Stomach (tissue), 9 donors: ENCODE measurements around the gene C1orf167. TPM values are rescaled to one million over a fixed set of nuclear protein-coding genes. Genes with fewer than 3 reads are reported as not detected.

Experiments used
- DNase-seq, 2 donors: peaks; one replicate each; pipeline versions ENCODE4 v3.0.0 to v3.0.0-alpha.2; 2013 to 2019
- H3K27ac ChIP-seq, 5 donors: fragments of 200-600 bp in 4 of 5; sonication (generic) in 4 of 5; one replicate each; pipeline ENCODE4 v1.5.1; 2013 to 2019; ENCODE audit warnings: mild to moderate bottlenecking in 1 of 5, moderate library complexity in 1 of 5
- H3K27me3 ChIP-seq, 3 donors: fragments of 200-600 bp; sonication (generic); one replicate each; pipeline ENCODE4 v1.5.1; 2017 to 2019; ENCODE audit warnings: mixed run types in 1 of 3
- H3K36me3 ChIP-seq, 4 donors: fragments of 200-600 bp; sonication (generic); 1 replicate in 3 of 4; 2 replicates in 1 of 4; pipeline ENCODE4 v1.5.1; 2016 to 2019
- H3K4me1 ChIP-seq, 4 donors: fragments of 200-600 bp; sonication (generic); one replicate each; pipeline ENCODE4 v1.5.1; 2016 to 2019
- H3K4me3 ChIP-seq, 4 donors: fragments of 200-600 bp; sonication (generic) in 3 of 4; one replicate each; pipeline ENCODE4 v1.5.1; 2016 to 2019; ENCODE audit warnings: mild to moderate bottlenecking in 1 of 4
- H3K9me3 ChIP-seq, 4 donors: fragments of 200-600 bp; sonication (generic); one replicate each; pipeline ENCODE4 v1.5.1; 2016 to 2019
- CTCF ChIP-seq, 7 experiments: fragments of 450-650 bp in 4 of 7; fragments of 200-600 bp in 3 of 7; sonication (generic) in 3 of 7; IDR thresholded peaks; one replicate each; pipeline ENCODE4 v1.5.1; 2016 to 2019; ENCODE audit warnings: antibody characterized with exemption in 7 of 7, control low read depth in 2 of 7, mild to moderate bottlenecking in 1 of 7
- EP300 ChIP-seq: sonication (generic); formaldehyde crosslinking; IDR thresholded peaks from one replicate; pipeline ENCODE4 v1.6.1; 2017; ENCODE audit warnings: antibody characterized with exemption
- POLR2A ChIP-seq, 4 donors: fragments of 450-650 bp; IDR thresholded peaks; one replicate each; pipeline ENCODE4 v1.6.1; 2016; ENCODE audit warnings: antibody characterized with exemption in 4 of 4, control low read depth in 2 of 4, mild to moderate bottlenecking in 1 of 4, moderate library complexity in 1 of 4
- POLR2AphosphoS5 ChIP-seq, 3 donors: sonication (generic); formaldehyde crosslinking; IDR thresholded peaks; one replicate each; pipeline ENCODE4 v1.6.1; 2016; ENCODE audit warnings: antibody characterized with exemption in 3 of 3
- WGBS, 5 donors: extraction: QIAGEN DNeasy Blood & Tissue Kit in 3 of 5; methylation state at CpG; one replicate each; pipeline versions ENCODE4 v1.1.5 to v1.1.7; 2013 to 2018; 5-methylcytosine and 5-hydroxymethylcytosine counted together
- intact Hi-C: fragments of 100-400 bp; cut with DNase I; formaldehyde crosslinking; loops from one replicate; pipeline ENCODE4 v1.15.1; 2023; ENCODE audit warnings: low total_unique reads
- polyA plus RNA-seq, 3 donors: library from polyadenylated mRNA; stranded (reverse); fragments of 200-250 nt; gene quantifications; one replicate each; pipeline ENCODE4 v1.2.3, GENCODE V29; 2013
- total RNA-seq, 5 donors: library from RNA; depleted of rRNA; stranded (reverse); fragments of >200 nt; gene quantifications; one replicate each; pipeline versions ENCODE4 v1.1.0 to v1.2.3, GENCODE V29; 2014 to 2016
- donor health status: healthy with polysubstance abuse.
- donor health status: Bipolar disorder and iron deficiency.
- donor health status: healthy.

The C1orf167 gene
- total and polyA plus RNA-seq, 8 donors = 1.6 to 4.7 (median 2.0) TPM; not detected in 5

- H3K27ac ChIP-seq = peak overlapping the region; percentile 58 to 97 (median 93)
- TF ChIP-seq EP300 = no peak
- TF ChIP-seq CTCF (IDR thresholded peaks at IDR 0.05) = no peak
- no peak for TF ChIP-seq POLR2AphosphoS5 (IDR thresholded peaks at IDR 0.05)
- TF ChIP-seq POLR2A (IDR thresholded peaks at IDR 0.05) = no peak
- no peaks in the 10 kb centered on the region for H3K27me3 ChIP-seq
- no peaks in the 10 kb centered on the region for H3K9me3 ChIP-seq
- H3K4me3 ChIP-seq = no peak overlapping the region
- intact Hi-C loops = loop anchor here (10.0 kb wide), 1 partner anchor 55 kb away; the partner anchor contains the start of gene AGTRAP
- H3K36me3 ChIP-seq = peaks cover 8 to 41% (median 36%) of the 10 kb centered on the region in 4 donors
- H3K4me1 ChIP-seq = peaks cover 66 to 88% (median 82%) of the 10 kb centered on the region in 4 donors
- DNase-seq = no peak
- 67 to 75% (median 71%) methylated on average over 11 to 13 of the region's 13 CpGs for WGBS, 5 donors
Measured at GRCh38 chr1:11789126-11790067, 27.4 kb downstream of the C1orf167 start.

- intact Hi-C loops = loop anchor here (10.0 kb wide), 1 partner anchor 55 kb away; the partner anchor contains the start of gene AGTRAP
- H3K36me3 ChIP-seq = peaks cover 17 to 50% (median 45%) of the 10 kb centered on the region in 4 donors
- H3K27me3 ChIP-seq = no peaks in the 10 kb centered on the region
- H3K27ac ChIP-seq = peak overlapping the region; percentile 58 to 97 (median 93)
- no peaks in the 10 kb centered on the region for H3K9me3 ChIP-seq
- peaks cover 59 to 84% (median 73%) of the 10 kb centered on the region in 4 donors for H3K4me1 ChIP-seq
- TF ChIP-seq EP300 = no peak
- TF ChIP-seq POLR2AphosphoS5 (IDR thresholded peaks at IDR 0.05) = no peak
- TF ChIP-seq POLR2A (IDR thresholded peaks at IDR 0.05) = no peak
- no peak for TF ChIP-seq CTCF (IDR thresholded peaks at IDR 0.05)
- DNase-seq = no peak
- H3K4me3 ChIP-seq = no peak overlapping the region
- WGBS, 5 donors = 66 to 78% (median 74%) methylated on average over 16 to 20 of the region's 20 CpGs
Measured at GRCh38 chr1:11790101-11790879, 28.3 kb downstream of the C1orf167 start.

GRCh38 chr1:11790880-11791715 lies 29.1 kb downstream of the C1orf167 start:
- intact Hi-C loops = loop anchor here (10.0 kb wide), 1 partner anchor 56 kb away; the partner anchor contains the start of gene AGTRAP
- Histone ChIP-seq H3K9me3 (no peaks in the 10 kb centered on the region), H3K36me3 (peaks cover 23 to 58% (median 53%) of the 10 kb centered on the region in 4 donors), H3K4me1 (peaks cover 56 to 76% (median 68%) of the 10 kb centered on the region in 4 donors), H3K27me3 (no peaks in the 10 kb centered on the region), H3K27ac (peak overlapping the region; percentile 72 to 97 (median 93)), H3K4me3 (no peak overlapping the region)
- peak; percentile 92 to 96 for DNase-seq
- TF ChIP-seq POLR2A (IDR thresholded peaks at IDR 0.05) (peak in 1 of 4 donors; percentile 35), POLR2AphosphoS5 (IDR thresholded peaks at IDR 0.05) (peak; percentile 92 to 97 (median 97)), CTCF (IDR thresholded peaks at IDR 0.05) (no peak), EP300 (peak; percentile 98)
- WGBS, 5 donors = 38 to 54% (median 49%) methylated on average over 18 to 19 of the region's 19 CpGs
